ENCODE results near the gene SCAMP5. TPM values are rescaled to one million over a fixed set of nuclear protein-coding genes. Genes with fewer than 3 reads are reported as not detected.

SCAMP5 gene
- total RNA-seq, 1 donor from 2014 or later, result 13.9 TPM

DNA sequence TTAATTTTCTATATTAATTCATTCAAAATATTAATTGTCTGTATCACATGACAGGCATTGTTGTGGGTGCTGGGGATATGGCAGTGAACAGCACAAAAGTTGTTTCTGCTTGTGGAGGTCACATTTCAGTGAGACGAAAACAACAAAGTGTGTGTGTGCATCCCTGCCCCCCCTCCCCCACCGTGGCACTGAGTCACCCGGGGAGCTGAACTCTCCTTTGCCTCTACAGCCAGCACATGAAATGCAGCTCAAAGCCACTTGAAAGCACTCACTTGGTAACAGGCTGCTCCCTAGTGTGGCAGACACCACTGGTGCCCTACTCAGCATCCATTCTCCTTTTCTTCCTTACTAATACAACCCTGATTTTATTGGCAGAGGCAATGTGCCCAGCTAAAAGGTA lies 16.9 kb upstream of the SCAMP5 start:
- no peak for DNase-seq (ENCODE audit: low read depth)
- H3K36me3 ChIP-seq (ENCODE audit: control insufficient read depth, insufficient read depth, low read length), result no peaks in the 10 kb centered on the region
- no peaks in the 10 kb centered on the region for H3K27me3 ChIP-seq (ENCODE audit: control insufficient read depth, insufficient read depth, low read length)
- TF ChIP-seq, protein P1, sequence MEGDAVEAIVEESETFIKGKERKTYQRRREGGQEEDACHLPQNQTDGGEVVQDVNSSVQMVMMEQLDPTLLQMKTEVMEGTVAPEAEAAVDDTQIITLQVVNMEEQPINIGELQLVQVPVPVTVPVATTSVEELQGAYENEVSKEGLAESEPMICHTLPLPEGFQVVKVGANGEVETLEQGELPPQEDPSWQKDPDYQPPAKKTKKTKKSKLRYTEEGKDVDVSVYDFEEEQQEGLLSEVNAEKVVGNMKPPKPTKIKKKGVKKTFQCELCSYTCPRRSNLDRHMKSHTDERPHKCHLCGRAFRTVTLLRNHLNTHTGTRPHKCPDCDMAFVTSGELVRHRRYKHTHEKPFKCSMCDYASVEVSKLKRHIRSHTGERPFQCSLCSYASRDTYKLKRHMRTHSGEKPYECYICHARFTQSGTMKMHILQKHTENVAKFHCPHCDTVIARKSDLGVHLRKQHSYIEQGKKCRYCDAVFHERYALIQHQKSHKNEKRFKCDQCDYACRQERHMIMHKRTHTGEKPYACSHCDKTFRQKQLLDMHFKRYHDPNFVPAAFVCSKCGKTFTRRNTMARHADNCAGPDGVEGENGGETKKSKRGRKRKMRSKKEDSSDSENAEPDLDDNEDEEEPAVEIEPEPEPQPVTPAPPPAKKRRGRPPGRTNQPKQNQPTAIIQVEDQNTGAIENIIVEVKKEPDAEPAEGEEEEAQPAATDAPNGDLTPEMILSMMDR (IDR thresholded peaks at IDR 0.05; ENCODE audit: insufficient read depth, low read length, poor library complexity, severe bottlenecking), result no peak
- H3K4me3 ChIP-seq (ENCODE audit: low read depth, low read length), result no peak overlapping the region

DNA sequence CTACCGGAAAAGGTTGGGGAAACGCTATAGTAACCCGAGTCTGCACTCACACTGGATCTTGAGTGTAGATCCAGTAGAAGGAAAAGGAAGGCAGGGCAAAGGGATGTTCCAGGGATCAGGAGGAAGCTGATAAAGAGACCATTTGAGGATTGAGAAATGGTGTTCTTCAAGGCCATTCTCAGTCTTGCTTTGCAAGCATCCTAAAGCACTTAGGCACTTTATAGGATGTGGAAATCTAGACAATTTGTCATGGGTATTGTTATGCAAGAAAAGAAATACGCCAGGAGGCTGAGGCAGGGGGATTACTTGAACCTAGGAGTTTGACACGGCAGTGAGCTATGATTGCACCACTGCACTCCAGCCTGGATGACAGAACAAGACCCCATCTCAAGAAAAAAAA lies 13.2 kb upstream of the SCAMP5 start:
- no peak for DNase-seq (ENCODE audit: low read depth)
- TF ChIP-seq, protein P1 (IDR thresholded peaks at IDR 0.05; ENCODE audit: insufficient read depth, low read length, poor library complexity, severe bottlenecking), result no peak
- no peaks in the 10 kb centered on the region for H3K36me3 ChIP-seq (ENCODE audit: control insufficient read depth, insufficient read depth, low read length)
- no peak overlapping the region for H3K4me3 ChIP-seq (ENCODE audit: low read depth, low read length)
- no peaks in the 10 kb centered on the region for H3K27me3 ChIP-seq (ENCODE audit: control insufficient read depth, insufficient read depth, low read length)

DNA sequence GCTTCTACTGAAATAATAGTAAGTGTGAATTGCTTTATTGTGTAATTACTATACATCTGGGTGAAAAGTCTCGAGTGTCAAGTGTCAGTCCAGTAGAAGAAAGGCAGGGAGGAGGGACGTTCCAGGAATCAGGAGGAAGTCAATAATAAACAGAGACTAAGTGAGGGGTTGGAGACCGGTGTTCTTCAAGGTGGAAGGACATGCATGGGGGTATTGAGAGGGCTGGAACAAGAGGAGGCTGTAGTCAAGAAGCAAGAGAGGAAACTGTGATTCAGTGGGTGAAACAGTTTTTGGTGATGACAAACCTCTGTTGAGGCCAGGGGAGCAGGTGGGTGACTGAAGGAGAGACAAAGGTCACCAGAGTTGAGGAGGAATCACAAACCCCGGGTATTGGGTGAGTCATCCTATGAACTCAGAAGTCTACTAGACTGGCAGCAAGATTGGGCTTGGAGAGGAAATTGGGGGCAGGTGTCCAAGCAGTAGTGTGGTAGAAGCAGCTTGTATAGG lies 11.6 kb upstream of the SCAMP5 start:
- no peak overlapping the region for H3K4me3 ChIP-seq (ENCODE audit: low read depth, low read length)
- H3K27me3 ChIP-seq (ENCODE audit: control insufficient read depth, insufficient read depth, low read length), result no peaks in the 10 kb centered on the region
- no peaks in the 10 kb centered on the region for H3K36me3 ChIP-seq (ENCODE audit: control insufficient read depth, insufficient read depth, low read length)
- TF ChIP-seq, protein P1 (IDR thresholded peaks at IDR 0.05; ENCODE audit: insufficient read depth, low read length, poor library complexity, severe bottlenecking), result no peak
- DNase-seq (ENCODE audit: low read depth), result no peak

DNA sequence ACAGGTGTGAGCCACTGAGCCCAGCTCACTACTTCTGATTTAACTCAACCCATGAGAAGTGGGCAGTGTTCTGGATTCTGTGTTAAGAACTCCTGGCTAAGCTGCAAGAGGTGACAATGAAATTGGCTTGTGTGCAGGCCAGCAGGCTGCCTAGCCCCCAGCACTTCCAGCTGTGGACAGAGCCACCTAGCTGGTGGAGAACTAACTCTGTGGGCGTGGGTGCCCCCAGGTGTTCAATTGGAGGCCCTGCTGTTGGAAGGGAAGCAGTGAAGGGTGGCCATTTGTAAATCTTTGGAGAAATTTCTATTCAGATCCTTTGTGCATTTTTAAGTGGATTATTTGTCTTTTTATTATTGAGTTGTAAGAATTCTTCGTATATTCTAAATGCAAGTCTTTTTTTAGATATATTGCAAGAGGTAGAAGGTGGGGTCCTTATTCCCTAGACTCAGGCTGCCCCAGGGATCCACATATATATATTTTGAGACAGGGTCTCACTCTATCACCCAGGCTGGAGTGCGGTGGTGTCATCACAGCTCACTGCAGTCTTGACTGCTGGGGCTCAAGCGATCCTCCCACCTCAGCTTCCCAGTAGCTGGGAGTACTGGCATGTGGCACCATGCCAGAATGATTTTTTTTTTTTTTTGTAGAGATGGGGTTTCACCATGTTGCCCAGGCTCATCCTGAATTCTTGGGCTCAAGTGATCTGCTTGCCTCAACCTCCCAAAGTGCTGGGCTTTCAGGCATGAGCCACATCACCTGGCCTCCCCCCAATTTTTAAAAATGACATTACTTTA lies 7.2 kb upstream of the SCAMP5 start:
- Histone ChIP-seq H3K27me3 (ENCODE audit: control insufficient read depth, insufficient read depth, low read length) (no peaks in the 10 kb centered on the region), H3K36me3 (ENCODE audit: control insufficient read depth, insufficient read depth, low read length) (no peaks in the 10 kb centered on the region), H3K4me3 (ENCODE audit: low read depth, low read length) (no peak overlapping the region)
- DNase-seq (ENCODE audit: low read depth), result no peak
- TF ChIP-seq, protein P1 (IDR thresholded peaks at IDR 0.05; ENCODE audit: insufficient read depth, low read length, poor library complexity, severe bottlenecking), result peak; percentile 81

DNA sequence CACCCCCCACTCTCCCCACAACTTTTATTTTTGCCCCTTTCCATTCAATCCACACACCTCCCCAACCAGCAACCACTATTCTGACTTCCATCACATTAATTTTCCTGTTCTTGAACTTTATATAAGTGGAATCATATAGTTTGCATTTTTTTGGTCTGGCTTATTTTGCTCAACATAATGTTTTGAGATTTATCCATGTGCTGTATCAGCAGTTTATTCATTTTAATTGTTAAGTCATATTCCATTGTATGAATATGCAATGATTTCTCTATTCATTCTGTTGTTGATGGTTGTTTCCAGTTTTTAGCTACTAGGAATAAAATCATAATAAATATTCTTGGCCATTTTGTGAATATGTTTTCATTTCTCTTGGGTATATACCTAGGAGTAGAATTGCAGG lies 5.8 kb upstream of the SCAMP5 start:
- Histone ChIP-seq H3K4me3 (ENCODE audit: low read depth, low read length) (no peak overlapping the region), H3K27me3 (ENCODE audit: control insufficient read depth, insufficient read depth, low read length) (peaks cover 3% of the 10 kb centered on the region), H3K36me3 (ENCODE audit: control insufficient read depth, insufficient read depth, low read length) (no peaks in the 10 kb centered on the region)
- TF ChIP-seq, protein P1 (IDR thresholded peaks at IDR 0.05; ENCODE audit: insufficient read depth, low read length, poor library complexity, severe bottlenecking), result no peak
- DNase-seq (ENCODE audit: low read depth), result no peak

DNA sequence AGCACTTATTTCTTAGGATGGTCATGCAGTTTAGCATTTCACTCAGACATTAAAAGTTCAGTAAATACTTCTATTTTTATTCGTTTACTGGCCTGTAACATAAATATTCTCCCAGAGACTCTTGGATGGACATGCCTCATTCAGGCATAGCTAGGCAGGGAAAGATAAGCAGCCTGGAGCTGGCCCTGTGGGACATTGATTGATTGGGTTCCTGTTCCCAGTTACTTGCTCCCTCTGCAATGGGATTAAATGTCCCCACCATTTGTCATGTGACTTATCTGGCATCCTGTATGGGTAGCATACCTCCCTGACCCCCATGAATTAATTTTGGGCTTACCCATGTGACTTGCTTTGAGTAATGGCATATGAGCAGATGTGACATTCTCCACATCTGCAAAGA lies 2.7 kb upstream of the SCAMP5 start:
- DNase-seq (ENCODE audit: low read depth), result no peak
- Histone ChIP-seq H3K4me3 (ENCODE audit: low read depth, low read length) (no peak overlapping the region), H3K36me3 (ENCODE audit: control insufficient read depth, insufficient read depth, low read length) (no peaks in the 10 kb centered on the region), H3K27me3 (ENCODE audit: control insufficient read depth, insufficient read depth, low read length) (peaks cover 10% of the 10 kb centered on the region)
- TF ChIP-seq, protein P1 (IDR thresholded peaks at IDR 0.05; ENCODE audit: insufficient read depth, low read length, poor library complexity, severe bottlenecking), result no peak
